GM18502 (cell line): Measurements from ENCODE around the gene KIN.
"Not testable (repeated sequence)": the region's sequence is repeated elsewhere in the genome, so short reads cannot be mapped to it uniquely, and the experiment has no call there.

ENCODE experiments used
- ATAC-seq: cut with Tn5 transposase; IDR thresholded peaks from one replicate; pipeline ENCODE4 v1.9.1; 2021; ENCODE audit warnings: mild to moderate bottlenecking; ENCODE audit not compliant: unreplicated experiment, poor library complexity

Gene KIN

DNA sequence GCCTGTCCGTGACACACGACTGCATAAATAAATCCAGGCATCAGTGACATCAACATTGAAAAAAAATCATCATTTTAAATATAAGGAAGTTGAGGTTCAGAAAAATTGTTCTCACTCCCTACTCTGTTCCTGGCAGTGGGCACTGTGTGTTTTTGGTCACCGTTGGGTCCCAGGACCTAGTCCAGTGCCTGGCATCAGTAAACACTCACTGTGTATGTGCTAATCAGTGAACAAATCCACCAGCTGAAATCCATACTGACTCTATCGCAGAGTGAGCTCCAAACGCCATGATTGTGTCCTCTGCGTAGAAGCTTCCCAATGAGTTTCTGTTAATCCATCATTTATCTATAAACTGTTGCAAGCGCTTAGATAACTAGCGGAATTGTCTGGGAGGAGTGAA, 43.5 kb downstream of the KIN start:
- ATAC-seq: no peak

DNA sequence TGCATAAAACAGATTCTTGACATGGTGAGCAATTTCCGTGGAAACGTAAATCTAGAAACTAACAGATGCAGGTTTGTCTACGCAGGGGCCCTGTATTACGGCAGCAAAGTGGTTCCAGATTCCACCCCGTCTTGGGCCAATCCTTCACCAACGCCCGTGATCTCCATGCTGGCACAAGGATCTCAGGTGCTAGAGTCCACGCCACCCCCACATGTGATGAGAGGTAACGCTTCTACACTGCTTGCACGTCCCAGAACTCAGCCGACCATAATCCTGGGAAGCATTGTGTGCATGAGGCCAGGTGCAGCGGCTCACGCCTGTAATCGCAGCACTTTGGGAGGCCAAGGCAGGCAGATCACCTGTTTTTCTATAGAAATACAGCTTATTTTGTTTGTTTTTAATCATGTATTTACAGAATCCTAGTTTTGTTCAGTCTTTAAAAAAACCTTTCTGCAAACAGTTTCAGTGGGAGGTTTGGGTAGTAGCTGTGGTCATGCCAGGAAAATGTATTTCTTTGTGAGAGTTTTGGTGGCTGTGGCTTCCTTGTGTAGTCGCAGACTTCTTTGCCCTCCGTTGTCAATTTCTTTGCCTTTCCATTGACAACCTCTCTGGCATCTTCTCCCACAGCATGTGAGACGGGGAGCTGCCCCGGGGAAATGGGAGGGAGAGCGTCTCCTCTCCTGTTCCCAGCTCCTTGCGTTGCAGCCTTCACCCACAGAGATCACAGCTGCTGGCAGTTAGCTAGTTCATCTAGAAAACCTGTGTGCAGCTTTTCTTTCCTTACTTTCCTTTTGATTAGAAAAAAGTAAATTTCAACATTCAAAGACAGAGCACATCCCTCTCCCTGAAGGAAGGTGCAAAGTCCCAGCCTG, 49.0 kb downstream of the KIN start:
- no peak for ATAC-seq

DNA sequence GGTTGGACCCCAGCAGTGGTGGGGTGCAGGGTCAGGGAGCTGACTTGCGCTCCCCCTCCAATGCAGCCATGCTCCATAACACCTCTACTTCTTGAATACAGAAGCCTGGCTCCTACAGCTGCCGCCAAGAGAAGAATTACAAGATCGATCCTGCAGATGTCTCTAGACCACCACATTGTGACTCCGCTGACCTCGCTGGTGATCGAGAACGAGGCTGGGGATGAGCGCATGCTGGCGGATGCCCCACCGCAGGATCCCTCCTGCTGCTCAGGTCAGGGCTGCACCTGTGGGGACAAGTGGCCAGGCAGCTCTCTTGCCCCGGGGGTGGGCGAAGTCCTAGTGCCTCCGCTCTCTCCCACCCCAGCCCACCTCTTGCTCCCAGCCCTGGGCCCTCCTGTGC, 53.0 kb downstream of the KIN start:
- ATAC-seq: no peak

DNA sequence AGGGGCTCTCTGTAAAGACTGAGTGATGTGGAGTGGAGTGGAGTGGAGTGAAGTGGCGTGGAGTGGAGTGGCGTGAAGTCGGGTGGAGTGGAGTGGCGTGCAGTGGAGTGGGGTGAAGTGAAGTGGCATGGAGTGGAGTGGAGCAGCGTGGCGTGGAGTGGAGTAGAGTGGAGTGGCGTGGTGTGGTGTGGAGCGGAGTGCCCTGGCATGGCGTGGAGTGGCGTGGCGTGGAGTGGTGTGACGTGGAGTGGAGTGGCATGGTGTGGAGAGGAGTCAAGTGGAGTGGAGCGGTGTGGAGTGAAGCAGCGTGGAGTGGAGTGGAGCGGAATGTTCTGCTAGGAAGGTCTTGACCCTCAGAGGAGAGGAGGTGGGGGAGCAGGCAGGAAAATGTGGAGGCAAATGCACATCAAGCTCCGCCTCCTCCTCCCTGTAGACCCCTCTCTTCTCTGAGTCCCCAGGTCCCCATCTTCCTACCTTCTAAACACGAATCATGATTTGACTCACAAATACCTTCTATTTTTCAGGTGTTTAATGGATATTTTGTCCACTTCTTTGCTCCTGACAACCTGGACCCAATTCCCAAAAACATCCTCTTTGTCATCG, 64.8 kb downstream of the KIN start:
- no peak for ATAC-seq

DNA sequence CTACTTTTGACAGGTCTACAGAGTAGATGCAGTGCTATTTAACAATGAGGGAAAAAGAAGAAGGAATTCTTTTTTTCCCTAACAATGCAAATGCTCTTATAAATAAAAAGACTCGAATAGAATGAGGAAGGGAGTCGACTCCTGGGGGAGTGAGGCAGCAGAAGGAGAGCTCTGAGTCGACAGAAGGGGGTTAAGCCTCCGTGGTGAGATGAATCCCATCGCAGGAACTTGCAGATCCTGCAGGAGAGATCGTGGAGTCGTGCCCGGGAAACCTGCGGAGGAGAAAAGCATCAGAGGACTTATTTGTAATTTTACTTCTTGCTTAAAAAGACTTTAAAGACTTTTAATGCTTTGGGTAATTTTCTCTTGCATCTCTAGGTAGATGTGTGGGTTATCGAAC, 67.3 kb downstream of the KIN start:
- no peak for ATAC-seq

DNA sequence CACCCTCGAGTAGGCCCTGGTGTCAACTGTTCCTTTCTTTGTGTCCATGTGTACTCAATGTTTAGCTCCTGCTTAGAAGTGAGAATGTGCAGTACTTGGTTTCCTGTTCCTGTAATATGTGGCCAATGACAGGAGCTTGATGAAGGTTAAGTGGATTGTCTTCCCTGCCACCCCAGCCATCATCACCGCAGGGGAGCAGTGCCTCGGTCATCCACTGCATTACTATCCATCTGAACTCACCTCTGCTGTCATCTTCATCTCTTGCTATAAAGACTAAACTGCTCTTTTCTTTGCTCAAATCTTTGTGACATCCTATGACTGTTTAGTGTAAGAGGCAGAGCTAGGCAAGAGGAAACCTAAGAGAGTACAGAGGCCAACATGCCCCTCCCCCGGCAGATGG, 69.1 kb downstream of the KIN start:
- no peak for ATAC-seq

DNA sequence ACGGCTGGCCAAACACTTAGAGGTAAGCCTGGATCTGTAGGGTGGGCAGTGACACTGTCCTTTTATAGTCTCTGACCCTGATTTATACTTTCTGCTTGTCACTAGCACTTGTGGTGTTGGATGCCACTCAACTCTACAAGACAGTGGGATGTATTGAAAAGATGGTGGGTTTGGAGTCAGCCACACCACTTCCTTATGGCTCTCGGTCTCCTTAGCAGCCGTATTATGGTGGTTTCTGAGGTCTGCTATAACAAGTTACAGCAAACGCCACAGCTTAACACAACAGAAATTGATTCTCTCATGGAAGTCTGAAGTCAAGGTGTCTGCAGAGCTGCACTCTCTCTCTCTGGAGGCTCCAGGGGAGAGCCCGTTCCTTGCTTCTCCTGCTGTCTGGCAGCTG, 70.0 kb downstream of the KIN start:
- ATAC-seq: no peak

DNA sequence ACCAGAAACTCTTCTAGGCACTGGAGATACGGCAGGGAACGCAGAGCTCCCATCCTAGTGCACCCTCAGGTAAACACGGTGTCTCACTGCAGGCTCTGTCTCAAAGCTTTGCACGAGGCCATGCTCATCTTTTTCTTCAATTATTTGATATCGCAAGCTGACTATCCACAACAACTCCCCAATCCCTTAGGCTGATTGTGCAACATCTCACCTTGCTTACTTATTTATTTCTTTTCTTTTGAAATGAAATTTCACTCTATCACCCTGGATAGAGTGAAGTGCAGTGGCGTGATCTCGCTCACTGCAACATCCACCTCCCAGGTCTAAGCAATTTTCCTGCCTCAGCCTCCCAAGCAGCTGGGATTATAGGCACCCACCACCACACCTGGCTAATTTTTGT, 72.3 kb downstream of the KIN start:
- no peak for ATAC-seq

DNA sequence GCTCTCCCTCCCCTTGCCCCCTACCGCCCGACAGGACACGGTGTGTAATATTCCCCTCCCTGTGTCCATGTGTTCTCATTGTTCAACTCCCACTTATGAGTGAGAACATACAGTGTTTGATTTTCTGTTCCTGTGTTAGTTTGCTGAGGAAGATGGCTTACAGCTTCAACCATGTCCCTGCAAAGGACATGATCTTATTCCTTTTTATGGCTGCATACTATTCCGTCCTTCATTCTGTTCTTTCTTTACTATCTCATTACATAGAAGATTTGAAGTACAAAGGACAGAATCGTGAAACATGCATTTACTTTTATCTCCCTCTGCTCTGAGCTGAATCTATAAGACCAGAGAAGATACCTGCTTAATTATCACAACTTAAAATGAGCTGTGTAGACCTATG, 76.7 kb downstream of the KIN start:
- not testable (repeated sequence) for ATAC-seq

DNA sequence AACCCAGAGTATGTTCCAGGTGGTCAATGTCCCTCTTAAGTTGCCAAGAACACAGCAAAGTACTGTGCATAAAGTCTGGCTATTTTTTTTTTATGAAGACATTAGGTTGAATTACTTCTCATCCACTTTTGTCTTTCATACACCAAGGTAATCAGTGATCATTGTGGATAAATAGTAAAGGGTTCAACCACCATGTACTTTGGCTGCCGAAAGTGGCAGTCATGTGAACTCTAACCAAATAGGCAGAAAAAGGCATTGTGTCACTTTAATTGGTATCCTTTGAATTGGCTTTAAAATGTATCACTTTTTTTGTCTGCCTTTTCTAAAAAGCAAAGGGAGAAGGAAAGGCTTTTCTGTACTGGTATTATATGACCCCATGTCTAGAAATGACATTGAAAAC, 77.3 kb downstream of the KIN start:
- no peak for ATAC-seq

DNA sequence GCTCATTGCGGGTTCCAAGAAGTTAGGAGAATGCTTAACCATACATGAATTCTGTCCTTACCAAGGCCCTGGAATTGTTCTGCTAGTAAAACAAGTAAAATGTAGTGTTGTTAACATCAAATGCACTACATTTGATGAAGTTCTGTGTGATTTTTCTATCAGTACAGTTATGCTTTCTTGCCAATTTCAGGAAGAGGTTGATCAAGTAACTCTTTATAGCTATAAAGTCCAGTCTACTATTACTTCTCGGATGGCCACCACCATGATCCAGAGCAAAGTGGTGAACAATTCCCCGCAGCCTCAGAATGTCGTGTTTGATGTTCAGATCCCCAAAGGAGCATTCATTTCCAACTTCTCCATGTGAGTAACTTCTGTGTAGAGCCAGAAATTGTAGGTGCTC, 79.0 kb downstream of the KIN start:
- no peak for ATAC-seq

DNA sequence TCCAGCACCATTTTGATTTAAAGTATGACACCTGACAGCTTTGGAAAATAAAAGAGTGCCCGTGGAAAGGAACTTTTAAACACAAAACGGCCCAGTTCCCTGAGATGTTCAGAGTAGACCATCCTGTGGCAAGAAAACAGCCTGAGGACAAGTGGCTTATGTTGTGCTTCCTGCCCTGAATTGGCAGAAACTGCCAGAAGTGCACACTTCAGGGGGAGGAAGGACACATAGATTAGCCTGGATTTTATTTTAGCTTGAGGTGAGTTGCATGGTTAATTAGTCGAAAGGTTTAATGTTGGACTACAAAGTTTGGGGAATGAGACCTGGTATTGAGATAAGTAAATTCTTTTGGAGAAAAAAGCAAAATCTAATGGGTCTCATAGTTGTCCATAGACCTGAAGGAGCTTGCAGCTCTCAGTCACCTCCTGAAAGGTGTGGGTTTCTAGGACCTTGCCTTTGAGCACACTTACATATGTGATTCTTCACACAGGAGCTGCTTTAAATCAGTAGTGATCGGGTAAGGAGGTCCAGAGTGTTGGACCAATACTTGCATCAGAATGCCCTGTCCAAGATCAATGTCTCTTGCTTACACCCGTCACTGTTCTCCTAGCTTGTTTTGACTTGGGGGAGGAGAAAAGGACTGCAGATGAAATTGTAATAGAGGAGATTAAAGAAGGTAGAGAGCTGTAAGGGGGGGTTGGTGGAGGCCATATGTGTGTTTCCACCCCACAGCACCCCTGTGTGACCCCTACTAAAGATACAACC, 79.8 kb downstream of the KIN start:
- ATAC-seq: no peak

DNA sequence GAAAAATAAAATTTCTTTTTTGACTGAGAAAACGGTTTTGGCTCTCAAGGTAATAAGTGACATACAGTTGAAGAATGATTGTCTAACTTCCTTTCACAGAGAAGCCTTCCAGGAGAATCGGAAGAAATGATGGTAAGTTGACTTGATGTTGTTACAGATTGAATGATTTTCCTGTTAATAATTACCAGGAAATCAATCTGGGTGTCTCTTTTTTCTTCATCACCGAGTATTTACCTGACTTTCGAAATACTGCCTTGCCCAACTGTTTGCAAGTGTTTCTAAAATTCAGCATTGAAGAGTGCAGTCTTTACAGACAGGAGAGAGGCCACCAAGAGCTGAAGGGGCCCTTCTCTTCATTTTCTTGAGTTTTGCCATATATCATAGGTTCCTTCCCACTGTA, 80.7 kb downstream of the KIN start:
- no peak for ATAC-seq

DNA sequence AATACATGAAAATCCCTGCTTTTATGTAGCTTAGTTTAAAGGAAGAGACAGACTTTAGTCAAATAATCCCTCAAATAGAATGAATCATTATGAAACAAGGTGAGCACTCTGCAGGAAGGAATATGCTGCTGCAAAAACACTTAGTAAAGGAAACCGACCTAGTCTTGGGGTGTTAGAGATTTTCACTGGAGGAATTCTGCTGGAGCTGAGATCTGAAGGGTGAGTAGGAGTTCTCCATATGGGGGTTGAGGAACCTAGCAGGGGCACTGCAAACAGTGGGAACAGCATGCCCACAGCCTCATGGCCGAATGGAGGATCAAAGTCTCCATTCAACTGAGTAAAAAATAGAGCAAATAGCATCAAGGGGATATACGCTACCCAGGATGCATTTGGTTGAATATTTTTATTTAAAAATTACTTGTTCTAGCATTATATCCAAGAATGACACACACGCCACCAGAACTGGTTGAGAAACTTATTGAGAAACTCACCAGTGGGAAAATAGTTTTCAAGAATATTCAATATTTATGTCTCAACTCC, 81.2 kb downstream of the KIN start:
- ATAC-seq: no peak

DNA sequence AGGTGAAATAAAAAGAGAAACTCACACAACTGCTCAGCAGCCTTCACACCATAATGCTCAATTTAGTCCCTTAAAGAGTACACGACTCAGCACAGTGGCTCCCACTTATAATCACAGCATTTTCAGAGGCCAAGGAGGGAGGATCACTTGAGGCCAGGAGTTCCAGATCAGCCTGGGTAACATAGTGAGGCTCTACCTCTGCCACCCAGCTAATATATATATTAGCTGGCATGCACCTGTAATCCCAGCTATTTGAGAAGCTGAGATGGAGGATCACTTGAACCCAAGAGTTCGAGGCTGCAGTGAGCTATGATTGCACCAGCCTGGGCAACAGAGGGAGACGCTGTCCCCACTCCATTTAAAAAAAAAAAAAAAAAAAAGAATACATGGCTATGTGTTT, 82.5 kb downstream of the KIN start:
- no peak for ATAC-seq

DNA sequence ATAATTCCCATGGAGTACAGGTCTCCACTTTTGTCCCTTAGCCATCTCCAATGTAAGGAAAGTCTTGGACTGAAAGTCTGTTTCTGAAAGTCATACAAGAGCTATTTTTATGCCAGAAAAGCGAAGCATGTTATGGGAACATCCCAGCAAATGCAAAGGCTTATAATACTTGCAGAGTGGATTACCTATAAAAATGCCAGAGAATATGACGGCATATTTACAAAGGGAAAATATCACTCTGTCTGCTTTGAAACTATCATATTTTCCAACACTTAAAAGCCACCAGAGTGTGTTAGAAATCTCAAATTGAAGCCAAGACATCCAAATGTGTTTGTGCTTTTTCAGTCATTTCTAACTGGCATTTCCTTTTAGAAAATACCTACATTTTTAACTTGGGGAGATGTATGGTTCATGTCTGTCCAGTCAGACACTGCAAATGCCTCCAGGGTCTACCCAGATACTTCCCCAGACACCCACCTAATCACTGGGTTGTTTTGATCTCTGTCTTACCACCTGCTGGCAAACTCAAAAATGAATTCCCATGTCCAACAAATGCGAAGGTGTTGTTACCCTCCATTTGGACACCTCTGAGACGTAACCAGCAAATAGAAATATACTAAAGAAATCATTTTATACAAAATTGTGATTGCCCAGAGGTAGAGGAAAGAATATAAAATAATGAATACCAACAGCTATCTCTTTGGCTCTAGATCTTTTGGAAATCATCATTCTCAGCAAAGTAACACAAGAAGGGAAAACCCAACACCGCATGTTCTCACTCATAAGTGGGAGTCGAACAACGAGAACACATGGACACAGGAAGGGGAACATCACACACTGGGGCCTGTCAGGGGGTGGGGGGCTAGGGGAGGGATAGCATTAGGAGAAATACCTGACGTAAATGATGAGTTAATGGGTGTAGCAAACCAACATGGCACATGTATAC, 83.4 kb downstream of the KIN start:
- ATAC-seq: no peak

DNA sequence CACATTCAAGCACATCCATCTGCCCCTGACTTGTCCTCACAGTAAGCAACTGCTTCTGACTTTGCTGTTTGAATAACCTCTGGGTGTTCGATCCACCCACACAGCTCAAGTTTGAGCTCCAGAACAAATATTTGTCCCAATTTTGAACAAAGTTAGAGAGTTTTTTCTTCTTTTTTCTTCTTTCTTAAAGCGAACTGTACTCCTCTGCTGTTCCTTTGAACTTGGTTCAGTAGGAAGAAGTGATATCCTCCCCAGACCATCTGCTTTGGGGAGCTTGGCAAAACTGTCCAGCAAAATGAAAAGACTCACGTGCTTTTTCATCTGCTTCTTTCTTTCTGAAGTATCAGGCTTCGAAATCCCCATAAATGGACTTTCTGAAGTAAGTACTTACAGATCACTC, 84.7 kb downstream of the KIN start, which contains the start of gene ITIH2:
TSS of gene ITIH2 (plus strand) at position 177 of the 400 bp plus-strand sequence. CDS start at position 296, 119 bp downstream.
- ATAC-seq: no peak

DNA sequence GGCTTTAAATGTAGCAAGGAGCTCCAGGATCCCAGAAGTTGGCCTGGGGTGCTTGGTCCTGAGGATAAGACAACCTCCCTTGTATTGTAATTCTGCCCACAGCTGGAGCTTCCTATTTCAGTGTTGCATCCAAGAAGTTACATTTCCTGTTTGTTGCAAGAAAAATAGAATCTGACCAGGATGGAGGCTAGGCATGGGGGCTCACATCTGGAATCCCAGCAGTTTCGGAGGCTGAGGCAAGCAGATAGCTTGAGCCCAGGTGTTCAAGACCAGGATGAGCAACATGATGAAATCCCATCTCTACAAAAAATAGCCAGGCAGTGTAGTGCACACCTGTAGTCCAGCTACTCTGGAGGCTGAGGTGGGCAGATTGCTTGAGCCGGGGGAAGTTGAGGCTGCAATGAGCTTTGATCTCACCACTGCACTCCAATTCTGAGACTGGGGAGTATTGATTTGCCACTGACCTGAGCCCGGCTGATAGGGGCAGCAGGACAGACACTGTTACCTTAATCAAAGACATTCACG, 85.4 kb downstream of the KIN start:
- ATAC-seq: no peak

DNA sequence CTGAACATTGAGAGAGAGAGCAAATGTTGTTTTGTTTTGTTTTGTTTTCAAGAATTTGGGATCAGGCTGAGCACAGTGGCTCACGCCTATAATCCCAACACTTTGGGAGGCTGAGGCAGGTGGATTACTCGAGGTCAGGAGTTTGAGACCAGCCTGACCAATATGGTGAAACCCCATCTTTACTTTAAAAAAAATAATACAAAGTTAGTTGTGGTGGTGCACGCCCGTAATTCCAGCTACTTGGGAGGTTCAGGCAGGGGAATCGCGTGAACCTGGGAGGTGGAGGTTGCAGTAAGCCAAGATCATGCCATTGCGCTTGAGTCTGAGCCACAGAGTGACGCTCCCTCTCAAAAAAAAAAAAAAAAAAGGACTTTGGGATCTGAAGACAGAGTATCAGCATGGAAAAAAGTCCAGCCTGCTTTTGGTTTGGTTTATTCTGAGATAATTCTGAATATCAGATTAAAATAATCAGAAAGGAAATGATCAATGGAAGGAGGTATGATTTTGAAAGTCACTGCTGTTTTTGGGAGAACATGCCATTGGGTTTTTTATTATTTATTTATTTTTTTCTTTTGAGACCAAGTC, 86.5 kb downstream of the KIN start:
- no peak for ATAC-seq
